ENCODE measurements around the gene AGRN.
"Not testable (repeated sequence)": the region's sequence is repeated elsewhere in the genome, so short reads cannot be mapped to it uniquely, and the experiment has no call there.

DNA sequence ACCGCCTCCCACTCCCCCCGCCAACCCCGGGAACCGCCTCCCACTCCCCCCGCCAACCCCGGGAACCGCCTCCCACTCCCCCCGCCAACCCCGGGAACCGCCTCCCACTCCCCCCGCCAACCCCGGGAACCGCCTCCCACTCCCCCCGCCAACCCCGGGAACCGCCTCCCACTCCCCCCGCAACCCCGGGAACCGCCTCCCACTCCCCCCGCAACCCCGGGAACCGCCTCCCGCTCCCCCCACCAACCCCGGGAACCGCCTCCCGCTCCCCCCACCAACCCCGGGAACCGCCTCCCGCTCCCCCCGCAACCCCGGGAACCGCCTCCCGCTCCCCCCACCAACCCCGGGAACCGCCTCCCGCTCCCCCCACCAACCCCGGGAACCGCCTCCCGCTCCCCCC lies 43.1 kb upstream of the AGRN start:
- TF ChIP-seq, protein P1, sequence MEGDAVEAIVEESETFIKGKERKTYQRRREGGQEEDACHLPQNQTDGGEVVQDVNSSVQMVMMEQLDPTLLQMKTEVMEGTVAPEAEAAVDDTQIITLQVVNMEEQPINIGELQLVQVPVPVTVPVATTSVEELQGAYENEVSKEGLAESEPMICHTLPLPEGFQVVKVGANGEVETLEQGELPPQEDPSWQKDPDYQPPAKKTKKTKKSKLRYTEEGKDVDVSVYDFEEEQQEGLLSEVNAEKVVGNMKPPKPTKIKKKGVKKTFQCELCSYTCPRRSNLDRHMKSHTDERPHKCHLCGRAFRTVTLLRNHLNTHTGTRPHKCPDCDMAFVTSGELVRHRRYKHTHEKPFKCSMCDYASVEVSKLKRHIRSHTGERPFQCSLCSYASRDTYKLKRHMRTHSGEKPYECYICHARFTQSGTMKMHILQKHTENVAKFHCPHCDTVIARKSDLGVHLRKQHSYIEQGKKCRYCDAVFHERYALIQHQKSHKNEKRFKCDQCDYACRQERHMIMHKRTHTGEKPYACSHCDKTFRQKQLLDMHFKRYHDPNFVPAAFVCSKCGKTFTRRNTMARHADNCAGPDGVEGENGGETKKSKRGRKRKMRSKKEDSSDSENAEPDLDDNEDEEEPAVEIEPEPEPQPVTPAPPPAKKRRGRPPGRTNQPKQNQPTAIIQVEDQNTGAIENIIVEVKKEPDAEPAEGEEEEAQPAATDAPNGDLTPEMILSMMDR (conservative IDR thresholded peaks at IDR 0.05; ENCODE audit: low read depth, low read length) = not testable (repeated sequence)
- TF ChIP-seq CHD1 (IDR thresholded peaks at IDR 0.05; ENCODE audit: low read depth, low read length); MAZ (IDR thresholded peaks at IDR 0.05; ENCODE audit: borderline replicate concordance, low read depth, low read length); RCOR1 (IDR thresholded peaks at IDR 0.05; ENCODE audit: insufficient replicate concordance, low read length); FOS (IDR thresholded peaks at IDR 0.05; ENCODE audit: low read depth, low read length); CEBPB (IDR thresholded peaks at IDR 0.05; ENCODE audit: low read depth, low read length); RAD21 (IDR thresholded peaks at IDR 0.05; ENCODE audit: low read length); POLR2A (IDR thresholded peaks at IDR 0.05; ENCODE audit: low read depth, low read length); RFX5 (IDR thresholded peaks at IDR 0.05; ENCODE audit: low read depth, low read length); SMC3 (IDR thresholded peaks at IDR 0.05; ENCODE audit: low read depth, low read length); MAFK (IDR thresholded peaks at IDR 0.05; ENCODE audit: low read depth, low read length): not testable (repeated sequence)
- TF ChIP-seq, protein P2, sequence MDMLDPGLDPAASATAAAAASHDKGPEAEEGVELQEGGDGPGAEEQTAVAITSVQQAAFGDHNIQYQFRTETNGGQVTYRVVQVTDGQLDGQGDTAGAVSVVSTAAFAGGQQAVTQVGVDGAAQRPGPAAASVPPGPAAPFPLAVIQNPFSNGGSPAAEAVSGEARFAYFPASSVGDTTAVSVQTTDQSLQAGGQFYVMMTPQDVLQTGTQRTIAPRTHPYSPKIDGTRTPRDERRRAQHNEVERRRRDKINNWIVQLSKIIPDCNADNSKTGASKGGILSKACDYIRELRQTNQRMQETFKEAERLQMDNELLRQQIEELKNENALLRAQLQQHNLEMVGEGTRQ (IDR thresholded peaks at IDR 0.05; ENCODE audit: low read depth, low read length) = not testable (repeated sequence)
- TF ChIP-seq, protein P3, sequence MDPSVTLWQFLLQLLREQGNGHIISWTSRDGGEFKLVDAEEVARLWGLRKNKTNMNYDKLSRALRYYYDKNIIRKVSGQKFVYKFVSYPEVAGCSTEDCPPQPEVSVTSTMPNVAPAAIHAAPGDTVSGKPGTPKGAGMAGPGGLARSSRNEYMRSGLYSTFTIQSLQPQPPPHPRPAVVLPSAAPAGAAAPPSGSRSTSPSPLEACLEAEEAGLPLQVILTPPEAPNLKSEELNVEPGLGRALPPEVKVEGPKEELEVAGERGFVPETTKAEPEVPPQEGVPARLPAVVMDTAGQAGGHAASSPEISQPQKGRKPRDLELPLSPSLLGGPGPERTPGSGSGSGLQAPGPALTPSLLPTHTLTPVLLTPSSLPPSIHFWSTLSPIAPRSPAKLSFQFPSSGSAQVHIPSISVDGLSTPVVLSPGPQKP (IDR thresholded peaks at IDR 0.05; ENCODE audit: borderline replicate concordance, low read depth, low read length) = not testable (repeated sequence)

All from IMR-90 (cell line).